Measurements from ENCODE around the gene CHRNE. TPM values are rescaled to one million over a fixed set of nuclear protein-coding genes. Genes with fewer than 3 reads are reported as not detected.

Gene CHRNE
- total and polyA plus RNA-seq, 2 of the 13 experiments (the other 11 are each of a cell fraction or from before 2014, with no cell fraction given): 0.53 to 0.59 TPM

- TF ChIP-seq THAP9 (CRISPR knock-in tag; IDR thresholded peaks at IDR 0.05; ENCODE audit: borderline replicate concordance) (no peak), SNAI1 (CRISPR knock-in tag; IDR thresholded peaks at IDR 0.05; ENCODE audit: borderline replicate concordance) (no peak), ZEB1 (IDR thresholded peaks at IDR 0.05; ENCODE audit: insufficient replicate concordance, low read depth) (no peak), MBNL3 (CRISPR knock-in tag; conservative IDR thresholded peaks at IDR 0.05) (no peak), ZNF503 (CRISPR knock-in tag; IDR thresholded peaks at IDR 0.05) (no peak), DNMT1 (CRISPR knock-in tag; IDR thresholded peaks at IDR 0.05) (no peak), ZNF710 (CRISPR knock-in tag; IDR thresholded peaks at IDR 0.05; ENCODE audit: borderline replicate concordance) (no peak), RARA (CRISPR knock-in tag; IDR thresholded peaks at IDR 0.05) (peak; percentile 22; the same call in 1 of the 2 replicates), KMT2B (CRISPR knock-in tag; IDR thresholded peaks at IDR 0.05) (peak; percentile 39; the same call in 1 of the 2 replicates), ZBTB46 (CRISPR knock-in tag; IDR thresholded peaks at IDR 0.05; ENCODE audit: borderline replicate concordance) (no peak), ZNF282 (IDR thresholded peaks at IDR 0.05; ENCODE audit: partially characterized antibody) (no peak), ZNF143 (CRISPR knock-in tag; IDR thresholded peaks at IDR 0.05) (0 out of 2 replicates have a peak, but pooled peaks have one; percentile 34), ZFP37 (CRISPR knock-in tag; IDR thresholded peaks at IDR 0.05; ENCODE audit: borderline replicate concordance) (peak; percentile 54; the same call in 1 of the 2 replicates), MEF2D (CRISPR knock-in tag; IDR thresholded peaks at IDR 0.05) (no peak), SP2 (CRISPR knock-in tag; IDR thresholded peaks at IDR 0.05) (no peak), GABPA (IDR thresholded peaks at IDR 0.05; ENCODE audit: low read depth, low read length) (peak; percentile 42), GABPA (CRISPR knock-in tag; IDR thresholded peaks at IDR 0.05; ENCODE audit: low read depth) (peak; percentile 80), GATAD1 (CRISPR knock-in tag; IDR thresholded peaks at IDR 0.05) (peak; percentile 62), RXRA (CRISPR knock-in tag; IDR thresholded peaks at IDR 0.05) (peak; percentile 31; the same call in 1 of the 2 replicates), ZNF570 (CRISPR knock-in tag; IDR thresholded peaks at IDR 0.05; ENCODE audit: borderline replicate concordance) (no peak)
Measured at GRCh38 chr17:4908301-4908700, 5.4 kb upstream of the CHRNE start (continued).
